Hepatocyte (in vitro differentiated cells): ENCODE results near the gene CD163L1. TPM values are rescaled to one million over a fixed set of nuclear protein-coding genes. Genes with fewer than 3 reads are reported as not detected.

ENCODE experiments used
- DNase-seq: peaks from one replicate; pipeline ENCODE4 v3.0.0-alpha.2; 2016; ENCODE audit warnings: low spot score
- H2AFZ ChIP-seq: fragments of 200-600 bp; sonication (generic); 2 replicates; pipeline ENCODE4 v1.6.0; 2016; ENCODE audit warnings: antibody characterized with exemption, mild to moderate bottlenecking
- H3K27ac ChIP-seq: fragments of 200-600 bp; sonication (generic); 2 replicates; pipeline ENCODE4 v1.5.1; 2016; ENCODE audit warnings: mild to moderate bottlenecking
- H3K27me3 ChIP-seq: fragments of 200-600 bp; sonication (generic); 2 replicates; pipeline ENCODE4 v1.6.1; 2016
- H3K36me3 ChIP-seq: fragments of 200-600 bp; sonication (generic); replicated peaks from 2 replicates; pipeline ENCODE4 v1.5.1; 2016; ENCODE audit warnings: low read depth; ENCODE audit not compliant: insufficient read depth
- H3K4me1 ChIP-seq: fragments of 200-600 bp; sonication (generic); 2 replicates; pipeline ENCODE4 v1.5.1; 2016; ENCODE audit warnings: mild to moderate bottlenecking, moderate library complexity; ENCODE audit not compliant: insufficient read depth
- H3K4me2 ChIP-seq: fragments of 200-600 bp; sonication (generic); 2 replicates; pipeline ENCODE4 v1.6.0; 2016
- H3K4me3 ChIP-seq: fragments of 200-600 bp; sonication (generic); 2 replicates; pipeline ENCODE4 v1.5.1; 2016; ENCODE audit warnings: mild to moderate bottlenecking
- H3K79me2 ChIP-seq: fragments of 200-600 bp; sonication (generic); 2 replicates; pipeline ENCODE4 v1.6.0; 2017; ENCODE audit warnings: mild to moderate bottlenecking
- H3K9me2 ChIP-seq: fragments of 200-600 bp; sonication (generic); replicated peaks from 2 replicates; pipeline ENCODE4 v1.6.0; 2017; ENCODE audit warnings: mild to moderate bottlenecking; ENCODE audit not compliant: insufficient read depth
- H3K9me3 ChIP-seq: fragments of 200-600 bp; sonication (generic); 2 replicates; pipeline ENCODE4 v1.5.1; 2016; ENCODE audit warnings: low read depth, mild to moderate bottlenecking
- H4K20me1 ChIP-seq: fragments of 200-600 bp; sonication (generic); 2 replicates; pipeline ENCODE4 v1.6.0; 2016; ENCODE audit warnings: mild to moderate bottlenecking; ENCODE audit not compliant: insufficient read depth, poor library complexity, severe bottlenecking
- CTCF ChIP-seq: fragments of 200-600 bp; sonication (generic); IDR thresholded peaks from 2 replicates; pipeline ENCODE4 v1.5.1; 2016; ENCODE audit warnings: antibody characterized with exemption, mild to moderate bottlenecking; ENCODE audit not compliant: poor library complexity
- EZH2 ChIP-seq: fragments of 200-600 bp; sonication (generic); IDR thresholded peaks from 2 replicates; pipeline ENCODE4 v1.6.1; 2016; ENCODE audit warnings: antibody characterized with exemption, mild to moderate bottlenecking, borderline replicate concordance
- EZH2phosphoT487 ChIP-seq: fragments of 200-600 bp; sonication (generic); IDR thresholded peaks from one replicate; pipeline ENCODE4 v1.6.1; 2018; ENCODE audit warnings: antibody characterized with exemption, mild to moderate bottlenecking, low read depth, moderate library complexity; ENCODE audit not compliant: unreplicated experiment, severe bottlenecking
- WGBS: methylation state at CpG from one replicate; pipeline ENCODE4 v1.1.6; 2016; ENCODE audit warnings: low lambda C conversion rate; ENCODE audit errors: missing lambda C conversion rate; 5-methylcytosine and 5-hydroxymethylcytosine counted together
- polyA plus RNA-seq: library from polyadenylated mRNA; unstranded; fragments of >200 nt; fragmentation: Nextera tagmentation; extraction: Ambion mirVana; gene quantifications from 2 replicates; pipeline ENCODE4 v1.2.1, GENCODE V29; 2016
- total RNA-seq: library from RNA; depleted of rRNA; stranded (reverse); fragments of >200 nt; gene quantifications from 2 replicates; pipeline ENCODE4 v1.2.3, GENCODE V29; 2014

The CD163L1 gene
- total and polyA plus RNA-seq, 2 experiments from 2014 or later, result 1.7 TPM; not detected in 1

GRCh38 chr12:7450667-7451066, 6.7 kb upstream of the CD163L1 start:
- no peak for DNase-seq
- H3K79me2 ChIP-seq, result no peaks in the 10 kb centered on the region
- peaks cover 3% of the 10 kb centered on the region for H3K27me3 ChIP-seq
- no peaks in the 10 kb centered on the region for H3K9me3 ChIP-seq
- no peak overlapping the region for H3K27ac ChIP-seq
- WGBS, result 66% methylated on average over 7 of the region's 7 CpGs
- H3K4me3 ChIP-seq, result no peak overlapping the region
- no peaks in the 10 kb centered on the region for H3K9me2 ChIP-seq
- no peak overlapping the region for H3K4me2 ChIP-seq
- TF ChIP-seq EZH2 (no peak), EZH2phosphoT487 (no peak), CTCF (no peak)
- no peaks in the 10 kb centered on the region for H4K20me1 ChIP-seq
- H3K4me1 ChIP-seq, result no peaks in the 10 kb centered on the region
- H2AFZ ChIP-seq, result no peak overlapping the region
- H3K36me3 ChIP-seq, result no peaks in the 10 kb centered on the region

- H3K4me3 ChIP-seq, result no peak overlapping the region
- H4K20me1 ChIP-seq, result no peaks in the 10 kb centered on the region
- no peak overlapping the region for H3K27ac ChIP-seq
- no peak for DNase-seq
- no peaks in the 10 kb centered on the region for H3K36me3 ChIP-seq
- H3K9me2 ChIP-seq, result no peaks in the 10 kb centered on the region
- no peaks in the 10 kb centered on the region for H3K4me1 ChIP-seq
- H3K79me2 ChIP-seq, result no peaks in the 10 kb centered on the region
- peaks cover 3% of the 10 kb centered on the region for H3K27me3 ChIP-seq
- no peak for TF ChIP-seq EZH2
- TF ChIP-seq EZH2phosphoT487, result no peak
- TF ChIP-seq CTCF, result no peak
- no peak overlapping the region for H3K4me2 ChIP-seq
- no peak overlapping the region for H2AFZ ChIP-seq
- H3K9me3 ChIP-seq, result no peaks in the 10 kb centered on the region
- 77% methylated on average over 1 of the region's 1 CpG for WGBS
These were observed 4.1 kb upstream of the CD163L1 start for GRCh38 chr12:7448099-7448498.

- H3K27me3 ChIP-seq, result peaks cover 3% of the 10 kb centered on the region
- 89% methylated on average over 4 of the region's 4 CpGs for WGBS
- H3K9me3 ChIP-seq, result no peaks in the 10 kb centered on the region
- H3K4me3 ChIP-seq, result no peak overlapping the region
- no peak for DNase-seq
- H3K9me2 ChIP-seq, result no peaks in the 10 kb centered on the region
- no peaks in the 10 kb centered on the region for H3K4me1 ChIP-seq
- H3K27ac ChIP-seq, result no peak overlapping the region
- H3K4me2 ChIP-seq, result no peak overlapping the region
- H4K20me1 ChIP-seq, result no peaks in the 10 kb centered on the region
- H3K79me2 ChIP-seq, result no peaks in the 10 kb centered on the region
- H2AFZ ChIP-seq, result no peak overlapping the region
- TF ChIP-seq EZH2 (no peak), CTCF (no peak), EZH2phosphoT487 (no peak)
- no peaks in the 10 kb centered on the region for H3K36me3 ChIP-seq
These were observed 584 bp upstream of the CD163L1 start for GRCh38 chr12:7444537-7444936.

GRCh38 chr12:7441216-7441615, 2.7 kb downstream of the CD163L1 start:
- Histone ChIP-seq H4K20me1 (no peaks in the 10 kb centered on the region), H3K9me3 (no peaks in the 10 kb centered on the region), H2AFZ (no peak overlapping the region), H3K36me3 (no peaks in the 10 kb centered on the region), H3K79me2 (no peaks in the 10 kb centered on the region), H3K9me2 (no peaks in the 10 kb centered on the region), H3K4me1 (no peaks in the 10 kb centered on the region), H3K27me3 (no peaks in the 10 kb centered on the region), H3K27ac (no peak overlapping the region), H3K4me3 (no peak overlapping the region), H3K4me2 (no peak overlapping the region)
- no peak for TF ChIP-seq CTCF
- no peak for TF ChIP-seq EZH2
- TF ChIP-seq EZH2phosphoT487, result no peak
- WGBS, result 100% methylated on average over 1 of the region's 1 CpG
- DNase-seq, result no peak
